Naive thymus-derived CD8-positive, alpha-beta T cell (primary cell): ENCODE data around the gene MYH6. TPM values are rescaled to one million over a fixed set of nuclear protein-coding genes. Genes with fewer than 3 reads are reported as not detected.

Source experiments
- microRNA-seq: library from miRNA; unstranded; fragments of <30 nt; microRNA quantifications from one replicate; pipeline ENCODE4 v1.2.0, GENCODE V29; 2022; ENCODE audit warnings: borderline microRNAs expressed
- polyA plus RNA-seq, 3 donors: library from polyadenylated mRNA; unstranded; fragments of 300-500 nt; fragmentation: Illumina TruSeq; gene quantifications; one replicate each; pipeline ENCODE4 v1.2.3, GENCODE V29; 2021
- total RNA-seq, 8 experiments: library from RNA in 2 of 8; stranded (reverse) in 2 of 8; gene quantifications; one replicate each; pipeline ENCODE4 v1.2.3 and lab custom pipeline; 2021 to 2026

Gene MYH6
- total and polyA plus RNA-seq, 5 experiments from 2014 or later = not detected

Small RNA genes lying within 50 kb of the gene (microRNA-seq; reads per million reads assigned to microRNA genes)
- gene MIR208A (not detected), gene MIR208B (2.1 reads per million)

Other genes with a start within 250 kb of the MYH6 start
- gene SLC7A8, start 224.6 kb downstream of the MYH6 start, total RNA-seq = 1 to 10 TPM; 7.2 to 7.9 TPM
- 10 to 100 TPM in 2 of 3 donors, 1 to 10 TPM in 1; 4.0 to 12.8 (median 10.9) TPM for gene SLC7A8, start 224.6 kb downstream of the MYH6 start, polyA plus RNA-seq
- gene RNF212B, start 170.3 kb downstream of the MYH6 start, total RNA-seq = not detected
- gene RNF212B, start 170.3 kb downstream of the MYH6 start, polyA plus RNA-seq = not detected
- 10 to 100 TPM; 15.4 to 16.0 TPM for gene HOMEZ, start 122.1 kb downstream of the MYH6 start, total RNA-seq
- gene HOMEZ, start 122.1 kb downstream of the MYH6 start, polyA plus RNA-seq = 1 to 10 TPM; 3.9 to 6.1 (median 5.9) TPM
- gene PPP1R3E, start 105.4 kb downstream of the MYH6 start, total RNA-seq = 100 to 1,000 TPM; 113 to 119 TPM
- gene PPP1R3E, start 105.4 kb downstream of the MYH6 start, polyA plus RNA-seq = 1 to 10 TPM; 2.6 to 3.1 (median 3.1) TPM
- 1 to 10 TPM; 3.8 to 4.2 TPM for gene BCL2L2, start 101.4 kb downstream of the MYH6 start, total RNA-seq
- not detected for gene BCL2L2, start 101.4 kb downstream of the MYH6 start, polyA plus RNA-seq
- gene PABPN1, start 86.8 kb downstream of the MYH6 start, total RNA-seq = 100 to 1,000 TPM; 214 to 218 TPM
- gene PABPN1, start 86.8 kb downstream of the MYH6 start, polyA plus RNA-seq = 10 to 100 TPM; 84.3 to 96.9 (median 88.5) TPM
- 10 to 100 TPM; 20.8 to 22.6 TPM for gene SLC22A17, start 55.4 kb downstream of the MYH6 start, total RNA-seq
- 1 to 10 TPM; 3.9 to 9.6 (median 5.5) TPM for gene SLC22A17, start 55.4 kb downstream of the MYH6 start, polyA plus RNA-seq
- not detected for gene EFS, start 43.1 kb downstream of the MYH6 start, total RNA-seq
- gene EFS, start 43.1 kb downstream of the MYH6 start, polyA plus RNA-seq = not detected
- gene IL25, start 35.5 kb downstream of the MYH6 start, total RNA-seq = not detected
- not detected for gene IL25, start 35.5 kb downstream of the MYH6 start, polyA plus RNA-seq
- not detected for gene CMTM5, start 31.2 kb downstream of the MYH6 start, total RNA-seq
- gene CMTM5, start 31.2 kb downstream of the MYH6 start, polyA plus RNA-seq = not detected
- gene MYH7, start 27.4 kb upstream of the MYH6 start, total RNA-seq = not detected
- gene MYH7, start 27.4 kb upstream of the MYH6 start, polyA plus RNA-seq = not detected
- gene NGDN, start 61.4 kb upstream of the MYH6 start, total RNA-seq = 10 to 100 TPM; 83.7 to 86.6 TPM
- 10 to 100 TPM; 64.0 to 84.8 (median 68.4) TPM for gene NGDN, start 61.4 kb upstream of the MYH6 start, polyA plus RNA-seq
- gene ZFHX2, start 143.5 kb upstream of the MYH6 start, total RNA-seq = 1 to 10 TPM in 1 of 2 experiments, under 1 TPM in 1; 0.62 to 1.0 TPM
- gene ZFHX2, start 143.5 kb upstream of the MYH6 start, polyA plus RNA-seq = under 1 TPM; 0.02 to 0.23 (median 0.03) TPM
- gene THTPA, start 148.0 kb upstream of the MYH6 start, total RNA-seq = 10 to 100 TPM; 28.5 to 29.4 TPM
- gene THTPA, start 148.0 kb upstream of the MYH6 start, polyA plus RNA-seq = 10 to 100 TPM; 14.9 to 15.6 (median 14.9) TPM
- gene AP1G2, start 159.5 kb upstream of the MYH6 start, total RNA-seq = 100 to 1,000 TPM; 483 to 529 TPM
- gene AP1G2, start 159.5 kb upstream of the MYH6 start, polyA plus RNA-seq = 10 to 100 TPM; 67.8 to 91.4 (median 68.4) TPM
- gene JPH4, start 170.5 kb upstream of the MYH6 start, total RNA-seq = not detected
- gene JPH4, start 170.5 kb upstream of the MYH6 start, polyA plus RNA-seq = under 1 TPM in 2 of 3 donors, not detected in 1; 0.07 to 0.29 TPM
- gene DHRS2, start 228.1 kb upstream of the MYH6 start, total RNA-seq = not detected
- gene DHRS2, start 228.1 kb upstream of the MYH6 start, polyA plus RNA-seq = not detected